ENCODE data around the gene LRCH1.

The LRCH1 gene

GRCh38 chr13:46683676-46684260 is 130.8 kb downstream of the LRCH1 start:
- ATAC-seq (ENCODE audit: insufficient read depth, low read depth) (no peak), DNase-seq (no peak)
- no peak overlapping the region for H2AFZ ChIP-seq (ENCODE audit: low read depth, low read length)
- no peak overlapping the region for H3K4me3 ChIP-seq (ENCODE audit: low read depth in 1 of 2, low read length in 2 of 2)
- peaks cover 26% of the 10 kb centered on the region for H4K20me1 ChIP-seq (ENCODE audit: insufficient read depth, low read length)
- no peak overlapping the region for H3K9ac ChIP-seq (ENCODE audit: low read depth, low read length)
- no peaks in the 10 kb centered on the region for H3K27me3 ChIP-seq (ENCODE audit: insufficient read depth, low read length, poor library complexity)
- H3K27ac ChIP-seq (ENCODE audit: low read length): no peak overlapping the region
- peaks cover 18% of the 10 kb centered on the region for H3K4me1 ChIP-seq (ENCODE audit: insufficient read depth, low read length)
- H3K36me3 ChIP-seq (ENCODE audit: insufficient read depth, low read length): peaks cover 50% of the 10 kb centered on the region
- no peaks in the 10 kb centered on the region for H3K9me3 ChIP-seq (ENCODE audit: insufficient read depth, low read length, severe bottlenecking)
- no peak for TF ChIP-seq CTCF (IDR thresholded peaks at IDR 0.05; ENCODE audit: borderline replicate concordance, extremely low read depth, low read length, poor library complexity, severe bottlenecking)
- H3K4me2 ChIP-seq (ENCODE audit: insufficient read depth, low read length): no peak overlapping the region
- H3K79me2 ChIP-seq (ENCODE audit: insufficient read depth, low read length): peaks cover 37% of the 10 kb centered on the region

GRCh38 chr13:46684287-46685001 is 131.5 kb downstream of the LRCH1 start:
- Histone ChIP-seq H3K27me3 (ENCODE audit: insufficient read depth, low read length, poor library complexity) (no peaks in the 10 kb centered on the region), H3K27ac (ENCODE audit: low read length) (no peak overlapping the region), H3K79me2 (ENCODE audit: insufficient read depth, low read length) (peaks cover 35% of the 10 kb centered on the region), H3K36me3 (ENCODE audit: insufficient read depth, low read length) (peaks cover 57% of the 10 kb centered on the region), H3K4me1 (ENCODE audit: insufficient read depth, low read length) (peaks cover 12% of the 10 kb centered on the region), H2AFZ (ENCODE audit: low read depth, low read length) (no peak overlapping the region), H4K20me1 (ENCODE audit: insufficient read depth, low read length) (peaks cover 22% of the 10 kb centered on the region), H3K4me3 (ENCODE audit: low read depth in 1 of 2, low read length in 2 of 2) (no peak overlapping the region), H3K9me3 (ENCODE audit: insufficient read depth, low read length, severe bottlenecking) (no peaks in the 10 kb centered on the region), H3K4me2 (ENCODE audit: insufficient read depth, low read length) (no peak overlapping the region), H3K9ac (ENCODE audit: low read depth, low read length) (no peak overlapping the region)
- DNase-seq: no peak
- ATAC-seq (ENCODE audit: insufficient read depth, low read depth): no peak
- TF ChIP-seq EZH2 (IDR thresholded peaks at IDR 0.05; ENCODE audit: borderline replicate concordance, low read depth, low read length, severe bottlenecking) (no peak), CTCF (IDR thresholded peaks at IDR 0.05; ENCODE audit: borderline replicate concordance, extremely low read depth, low read length, poor library complexity, severe bottlenecking) (no peak)

- Histone ChIP-seq H2AFZ (ENCODE audit: low read depth, low read length) (no peak overlapping the region), H4K20me1 (ENCODE audit: insufficient read depth, low read length) (peaks cover 16% of the 10 kb centered on the region), H3K9ac (ENCODE audit: low read depth, low read length) (no peak overlapping the region), H3K36me3 (ENCODE audit: insufficient read depth, low read length) (peaks cover 61% of the 10 kb centered on the region), H3K4me2 (ENCODE audit: insufficient read depth, low read length) (no peak overlapping the region), H3K4me1 (ENCODE audit: insufficient read depth, low read length) (peaks cover 4% of the 10 kb centered on the region), H3K9me3 (ENCODE audit: insufficient read depth, low read length, severe bottlenecking) (no peaks in the 10 kb centered on the region), H3K27me3 (ENCODE audit: insufficient read depth, low read length, poor library complexity) (no peaks in the 10 kb centered on the region), H3K4me3 (ENCODE audit: low read depth in 1 of 2, low read length in 2 of 2) (no peak overlapping the region), H3K79me2 (ENCODE audit: insufficient read depth, low read length) (peaks cover 29% of the 10 kb centered on the region), H3K27ac (ENCODE audit: low read length) (no peak overlapping the region)
- no peak for ATAC-seq (ENCODE audit: insufficient read depth, low read depth)
- TF ChIP-seq CTCF (IDR thresholded peaks at IDR 0.05; ENCODE audit: borderline replicate concordance, extremely low read depth, low read length, poor library complexity, severe bottlenecking) (no peak), EZH2 (IDR thresholded peaks at IDR 0.05; ENCODE audit: borderline replicate concordance, low read depth, low read length, severe bottlenecking) (no peak)
- DNase-seq: no peak
Observed at GRCh38 chr13:46685006-46685730, 132.2 kb downstream of the LRCH1 start.
